Ishikawa (cell line): Measurements from ENCODE around the gene ADD1.

Experiments
- EP300 ChIP-seq: IDR thresholded peaks from 2 replicates; pipeline ENCODE4 v1.6.1; 2012; ENCODE audit warnings: borderline replicate concordance
- RAD21 ChIP-seq: IDR thresholded peaks from 2 replicates; pipeline ENCODE4 v1.6.1; 2012; ENCODE audit warnings: low read depth
- TAF1 ChIP-seq: IDR thresholded peaks from 2 replicates; pipeline ENCODE4 v1.6.1; 2012; ENCODE audit warnings: low read depth, mild to moderate bottlenecking
- TCF12 ChIP-seq: IDR thresholded peaks from 2 replicates; pipeline ENCODE4 v1.6.1; 2012; ENCODE audit warnings: low read depth

GRCh38 chr4:2860391-2861348, 17.0 kb downstream of the ADD1 start:
- TF ChIP-seq TAF1 = no peak
- no peak for TF ChIP-seq TCF12
- no peak for TF ChIP-seq EP300
- TF ChIP-seq RAD21 = no peak
